GM20000 (cell line): Measurements from ENCODE around the gene CDYL2.

Source experiments
- DNase-seq: peaks from one replicate; pipeline ENCODE4 v3.0.0; 2012; ENCODE audit warnings: low spot score
- CTCF ChIP-seq: IDR thresholded peaks from 2 replicates; pipeline ENCODE4 v1.5.1; 2012; ENCODE audit warnings: mild to moderate bottlenecking, control low read depth; ENCODE audit errors: extremely low read depth, missing control alignments

Gene CDYL2

GRCh38 chr16:80695020-80695419 is 109.4 kb downstream of the CDYL2 start:
- no peak for DNase-seq
- TF ChIP-seq CTCF: no peak

DNA sequence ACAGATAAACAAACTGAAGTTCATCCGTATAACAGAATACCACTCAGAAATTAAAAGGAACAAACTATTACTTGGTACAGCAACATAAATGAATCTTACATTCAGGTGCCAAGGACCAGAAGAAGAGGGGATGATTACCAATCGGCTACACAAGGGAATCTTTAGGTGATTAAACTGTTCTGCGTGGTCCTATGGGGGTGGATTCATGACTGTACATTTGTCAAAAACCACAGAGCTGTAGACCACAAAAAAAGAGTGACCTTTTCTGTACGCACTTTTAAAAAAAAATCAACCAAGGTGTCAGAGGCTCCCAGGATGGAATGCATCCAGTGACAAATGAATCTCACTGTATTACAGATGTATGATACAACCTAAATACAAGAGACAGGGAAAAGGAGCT is 110.8 kb downstream of the CDYL2 start:
- DNase-seq: no peak
- TF ChIP-seq CTCF: no peak

GRCh38 chr16:80692270-80692669 is 112.1 kb downstream of the CDYL2 start:
- no peak for TF ChIP-seq CTCF
- no peak for DNase-seq

GRCh38 chr16:80691111-80691741 is 113.2 kb downstream of the CDYL2 start:
- no peak for DNase-seq
- no peak for TF ChIP-seq CTCF

- no peak for DNase-seq
- TF ChIP-seq CTCF: no peak
These were observed 114.9 kb downstream of the CDYL2 start for GRCh38 chr16:80689487-80689886.

- TF ChIP-seq CTCF: no peak
- no peak for DNase-seq
These were observed 116.8 kb downstream of the CDYL2 start for GRCh38 chr16:80687606-80688005.

DNA sequence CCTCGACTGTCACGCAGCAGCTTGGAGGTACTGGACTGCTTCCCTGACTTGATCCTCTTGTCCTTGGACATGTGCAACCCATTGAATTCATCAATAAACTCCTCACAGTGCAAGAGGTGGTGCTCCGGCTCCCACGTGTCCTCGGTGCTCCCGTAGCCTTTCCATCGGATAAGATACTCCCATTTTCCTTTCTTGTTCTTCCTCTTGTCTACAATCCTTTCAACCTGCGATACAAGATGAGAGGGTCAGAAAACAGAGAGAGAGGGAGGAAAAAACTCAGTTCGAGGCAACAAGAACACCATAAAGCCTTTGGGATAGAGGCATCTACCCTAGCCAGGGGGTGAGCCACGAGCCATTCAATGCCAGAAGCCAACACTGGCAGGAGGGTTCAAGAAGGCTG is 119.5 kb downstream of the CDYL2 start:
- no peak for TF ChIP-seq CTCF
- no peak for DNase-seq
